ENCODE data around the gene ST8SIA4. TPM values are rescaled to one million over a fixed set of nuclear protein-coding genes. Genes with fewer than 3 reads are reported as not detected.

ST8SIA4 gene
- total and polyA plus RNA-seq, 4 donors, result 10.0 to 22.8 (median 14.8) TPM

- Histone ChIP-seq H3K4me1 (ENCODE audit: control insufficient read depth, insufficient read depth, low read length) (no peaks in the 10 kb centered on the region), H3K27me3 (ENCODE audit: control insufficient read depth, insufficient read depth, low read length) (no peaks in the 10 kb centered on the region), H3K4me3 (ENCODE audit: low read depth, low read length) (no peak overlapping the region), H3K36me3 (ENCODE audit: control insufficient read depth, insufficient read depth, low read length) (no peaks in the 10 kb centered on the region), H3K27ac (ENCODE audit: low read depth, low read length) (no peak overlapping the region), H3K9me3 (ENCODE audit: control insufficient read depth, insufficient read depth, low read length) (no peaks in the 10 kb centered on the region)
- WGBS (ENCODE audit: insufficient coverage), result 80% methylated on average over 1 of the region's 2 CpGs
- DNase-seq (ENCODE audit: low read depth in 4 of 6, low spot score in 6 of 6), result no peak
Measured at GRCh38 chr5:100872408-100873190, 30.5 kb downstream of the ST8SIA4 start.

- DNase-seq (ENCODE audit: low read depth in 4 of 6, low spot score in 6 of 6), result no peak
- Histone ChIP-seq H3K4me3 (ENCODE audit: low read depth, low read length) (no peak overlapping the region), H3K4me1 (ENCODE audit: control insufficient read depth, insufficient read depth, low read length) (no peaks in the 10 kb centered on the region), H3K27me3 (ENCODE audit: control insufficient read depth, insufficient read depth, low read length) (no peaks in the 10 kb centered on the region), H3K9me3 (ENCODE audit: control insufficient read depth, insufficient read depth, low read length) (no peaks in the 10 kb centered on the region), H3K36me3 (ENCODE audit: control insufficient read depth, insufficient read depth, low read length) (no peaks in the 10 kb centered on the region), H3K27ac (ENCODE audit: low read depth, low read length) (no peak overlapping the region)
- 75% methylated on average over 1 of the region's 3 CpGs for WGBS (ENCODE audit: insufficient coverage)
Measured at GRCh38 chr5:100867039-100867562, 36.0 kb downstream of the ST8SIA4 start.

GRCh38 chr5:100864931-100865330 lies 38.2 kb downstream of the ST8SIA4 start:
- Histone ChIP-seq H3K36me3 (ENCODE audit: control insufficient read depth, insufficient read depth, low read length) (no peaks in the 10 kb centered on the region), H3K27me3 (ENCODE audit: control insufficient read depth, insufficient read depth, low read length) (no peaks in the 10 kb centered on the region), H3K27ac (ENCODE audit: low read depth, low read length) (no peak overlapping the region), H3K4me3 (ENCODE audit: low read depth, low read length) (no peak overlapping the region), H3K9me3 (ENCODE audit: control insufficient read depth, insufficient read depth, low read length) (no peaks in the 10 kb centered on the region), H3K4me1 (ENCODE audit: control insufficient read depth, insufficient read depth, low read length) (no peaks in the 10 kb centered on the region)
- no peak for DNase-seq (ENCODE audit: low read depth in 4 of 6, low spot score in 6 of 6)
- WGBS (ENCODE audit: insufficient coverage), result no CpG with 5 or more reads among the region's 2 CpGs

- no peaks in the 10 kb centered on the region for H3K4me1 ChIP-seq (ENCODE audit: control insufficient read depth, insufficient read depth, low read length)
- DNase-seq (ENCODE audit: low read depth in 4 of 6, low spot score in 6 of 6), result no peak
- H3K9me3 ChIP-seq (ENCODE audit: control insufficient read depth, insufficient read depth, low read length), result no peaks in the 10 kb centered on the region
- no peaks in the 10 kb centered on the region for H3K27me3 ChIP-seq (ENCODE audit: control insufficient read depth, insufficient read depth, low read length)
- no CpG with 5 or more reads among the region's 2 CpGs for WGBS (ENCODE audit: insufficient coverage)
- no peaks in the 10 kb centered on the region for H3K36me3 ChIP-seq (ENCODE audit: control insufficient read depth, insufficient read depth, low read length)
- H3K4me3 ChIP-seq (ENCODE audit: low read depth, low read length), result no peak overlapping the region
- H3K27ac ChIP-seq (ENCODE audit: low read depth, low read length), result no peak overlapping the region
Measured at GRCh38 chr5:100863739-100864138, 39.3 kb downstream of the ST8SIA4 start.

- H3K9me3 ChIP-seq (ENCODE audit: control insufficient read depth, insufficient read depth, low read length), result no peaks in the 10 kb centered on the region
- H3K36me3 ChIP-seq (ENCODE audit: control insufficient read depth, insufficient read depth, low read length), result no peaks in the 10 kb centered on the region
- H3K4me3 ChIP-seq (ENCODE audit: low read depth, low read length), result no peak overlapping the region
- no peak for DNase-seq (ENCODE audit: low read depth in 4 of 6, low spot score in 6 of 6)
- H3K27ac ChIP-seq (ENCODE audit: low read depth, low read length), result no peak overlapping the region
- no peaks in the 10 kb centered on the region for H3K27me3 ChIP-seq (ENCODE audit: control insufficient read depth, insufficient read depth, low read length)
- WGBS (ENCODE audit: insufficient coverage), result no CpG with 5 or more reads among the region's 3 CpGs
- no peaks in the 10 kb centered on the region for H3K4me1 ChIP-seq (ENCODE audit: control insufficient read depth, insufficient read depth, low read length)
Measured at GRCh38 chr5:100861148-100861547, 41.9 kb downstream of the ST8SIA4 start.

GRCh38 chr5:100860407-100860806 lies 42.7 kb downstream of the ST8SIA4 start:
- no peaks in the 10 kb centered on the region for H3K36me3 ChIP-seq (ENCODE audit: control insufficient read depth, insufficient read depth, low read length)
- H3K4me1 ChIP-seq (ENCODE audit: control insufficient read depth, insufficient read depth, low read length), result no peaks in the 10 kb centered on the region
- H3K27me3 ChIP-seq (ENCODE audit: control insufficient read depth, insufficient read depth, low read length), result no peaks in the 10 kb centered on the region
- H3K4me3 ChIP-seq (ENCODE audit: low read depth, low read length), result no peak overlapping the region
- whole genome bisulfite sequencing (ENCODE audit: insufficient coverage), result no CpG with 5 or more reads among the region's 1 CpG
- H3K9me3 ChIP-seq (ENCODE audit: control insufficient read depth, insufficient read depth, low read length), result no peaks in the 10 kb centered on the region
- no peak for DNase-seq (ENCODE audit: low read depth in 4 of 6, low spot score in 6 of 6)
- no peak overlapping the region for H3K27ac ChIP-seq (ENCODE audit: low read depth, low read length)

GRCh38 chr5:100858987-100859545 lies 44.0 kb downstream of the ST8SIA4 start:
- no peaks in the 10 kb centered on the region for H3K4me1 ChIP-seq (ENCODE audit: control insufficient read depth, insufficient read depth, low read length)
- no peak for DNase-seq (ENCODE audit: low read depth in 4 of 6, low spot score in 6 of 6)
- H3K27me3 ChIP-seq (ENCODE audit: control insufficient read depth, insufficient read depth, low read length), result no peaks in the 10 kb centered on the region
- H3K4me3 ChIP-seq (ENCODE audit: low read depth, low read length), result no peak overlapping the region
- no peaks in the 10 kb centered on the region for H3K36me3 ChIP-seq (ENCODE audit: control insufficient read depth, insufficient read depth, low read length)
- H3K9me3 ChIP-seq (ENCODE audit: control insufficient read depth, insufficient read depth, low read length), result no peaks in the 10 kb centered on the region
- no CpG with 5 or more reads among the region's 1 CpG for WGBS (ENCODE audit: insufficient coverage)
- no peak overlapping the region for H3K27ac ChIP-seq (ENCODE audit: low read depth, low read length)

GRCh38 chr5:100856462-100856861 lies 46.6 kb downstream of the ST8SIA4 start:
- Histone ChIP-seq H3K27ac (ENCODE audit: low read depth, low read length) (no peak overlapping the region), H3K27me3 (ENCODE audit: control insufficient read depth, insufficient read depth, low read length) (no peaks in the 10 kb centered on the region), H3K4me3 (ENCODE audit: low read depth, low read length) (no peak overlapping the region), H3K4me1 (ENCODE audit: control insufficient read depth, insufficient read depth, low read length) (no peaks in the 10 kb centered on the region), H3K9me3 (ENCODE audit: control insufficient read depth, insufficient read depth, low read length) (no peaks in the 10 kb centered on the region), H3K36me3 (ENCODE audit: control insufficient read depth, insufficient read depth, low read length) (no peaks in the 10 kb centered on the region)
- DNase-seq (ENCODE audit: low read depth in 4 of 6, low spot score in 6 of 6), result no peak
- no CpG with 5 or more reads among the region's 2 CpGs for WGBS (ENCODE audit: insufficient coverage)

- Histone ChIP-seq H3K9me3 (ENCODE audit: control insufficient read depth, insufficient read depth, low read length) (no peaks in the 10 kb centered on the region), H3K36me3 (ENCODE audit: control insufficient read depth, insufficient read depth, low read length) (no peaks in the 10 kb centered on the region), H3K27ac (ENCODE audit: low read depth, low read length) (no peak overlapping the region), H3K27me3 (ENCODE audit: control insufficient read depth, insufficient read depth, low read length) (no peaks in the 10 kb centered on the region), H3K4me3 (ENCODE audit: low read depth, low read length) (no peak overlapping the region), H3K4me1 (ENCODE audit: control insufficient read depth, insufficient read depth, low read length) (no peaks in the 10 kb centered on the region)
- peak in 1 of 6 donors; percentile 16 for DNase-seq (ENCODE audit: low read depth in 4 of 6, low spot score in 6 of 6)
- WGBS (ENCODE audit: insufficient coverage), result 70% methylated on average over 2 of the region's 6 CpGs
Measured at GRCh38 chr5:100855937-100856430, 47.1 kb downstream of the ST8SIA4 start.

- no peak overlapping the region for H3K4me3 ChIP-seq (ENCODE audit: low read depth, low read length)
- H3K27me3 ChIP-seq (ENCODE audit: control insufficient read depth, insufficient read depth, low read length), result no peaks in the 10 kb centered on the region
- no peaks in the 10 kb centered on the region for H3K4me1 ChIP-seq (ENCODE audit: control insufficient read depth, insufficient read depth, low read length)
- DNase-seq (ENCODE audit: low read depth in 4 of 6, low spot score in 6 of 6), result peak in 1 of 6 donors; percentile 22
- H3K9me3 ChIP-seq (ENCODE audit: control insufficient read depth, insufficient read depth, low read length), result no peaks in the 10 kb centered on the region
- H3K27ac ChIP-seq (ENCODE audit: low read depth, low read length), result no peak overlapping the region
- WGBS (ENCODE audit: insufficient coverage), result no CpG with 5 or more reads among the region's 1 CpG
- no peaks in the 10 kb centered on the region for H3K36me3 ChIP-seq (ENCODE audit: control insufficient read depth, insufficient read depth, low read length)
Measured at GRCh38 chr5:100855295-100855694, 47.8 kb downstream of the ST8SIA4 start.

All from spinal cord (tissue), 10 donors.